Measurements from ENCODE around the gene MROH9. TPM values are rescaled to one million over a fixed set of nuclear protein-coding genes. Genes with fewer than 3 reads are reported as not detected.

The MROH9 gene
- polyA plus RNA-seq, 1 of the 3 experiments (the other 2 are of a cell fraction) = 0.26 TPM

GRCh38 chr1:171107969-171108368 is 172.6 kb downstream of the MROH9 start (continued):
- TF ChIP-seq EZH2phosphoT487 (IDR thresholded peaks at IDR 0.05; ENCODE audit: borderline replicate concordance, low read depth) (no peak), NFIC (IDR thresholded peaks at IDR 0.05; ENCODE audit: borderline replicate concordance) (no peak), FOXM1 (IDR thresholded peaks at IDR 0.05; ENCODE audit: low read depth) (no peak), JUND (IDR thresholded peaks at IDR 0.05) (no peak), GABPA (IDR thresholded peaks at IDR 0.05; ENCODE audit: low read depth) (no peak), TCF12 (IDR thresholded peaks at IDR 0.05) (no peak), GATA2 (CRISPR knock-in tag; IDR thresholded peaks at IDR 0.05) (no peak)

- POLR2A ChIA-PET = no interaction called here
Measured at GRCh38 chr1:171109966-171110365, 174.6 kb downstream of the MROH9 start.

GRCh38 chr1:171110621-171111326 is 175.4 kb downstream of the MROH9 start:
- Histone ChIP-seq H3K27me3 (ENCODE audit: insufficient read depth) (peaks cover 8% of the 10 kb centered on the region; the same call in 1 of the 2 replicates), H3K4me3 (ENCODE audit: low read depth in 2 of 2, low read length in 1 of 2) (no peak overlapping the region), H4K20me1 (ENCODE audit: insufficient read depth) (no peaks in the 10 kb centered on the region), H3K79me2 (ENCODE audit: insufficient read depth) (no peaks in the 10 kb centered on the region), H3K9me3 (no peaks in the 10 kb centered on the region), H2AFZ (ENCODE audit: low read depth) (0 out of 2 replicates have a peak overlapping the region, but pooled peaks have one; percentile 32), H3K27ac (ENCODE audit: low read depth in 2 of 2, low read length in 1 of 2) (no peak overlapping the region), H3K4me2 (no peak overlapping the region), H3K36me3 (replicated peaks in 1 of 2; ENCODE audit: control insufficient read depth in 1 of 2, insufficient read depth in 2 of 2, low read length in 1 of 2) (no peaks in the 10 kb centered on the region), H3F3A (replicated peaks; ENCODE audit: insufficient read depth) (no peaks in the 10 kb centered on the region), H3K4me1 (ENCODE audit: control insufficient read depth in 1 of 2, insufficient read depth in 2 of 2, low read depth in 1 of 2, low read length in 1 of 2) (no peaks in the 10 kb centered on the region), H3K9ac (no peak overlapping the region), H3K9me2 (no peaks in the 10 kb centered on the region)
- CTCF ChIA-PET = no interaction called here
- 1% methylated on average over 7 of the region's 7 CpGs for WGBS (ENCODE audit: low lambda C conversion rate)
- POLR2A ChIA-PET = no interaction called here
- DNase-seq = no peak
- TF ChIP-seq, protein P1, sequence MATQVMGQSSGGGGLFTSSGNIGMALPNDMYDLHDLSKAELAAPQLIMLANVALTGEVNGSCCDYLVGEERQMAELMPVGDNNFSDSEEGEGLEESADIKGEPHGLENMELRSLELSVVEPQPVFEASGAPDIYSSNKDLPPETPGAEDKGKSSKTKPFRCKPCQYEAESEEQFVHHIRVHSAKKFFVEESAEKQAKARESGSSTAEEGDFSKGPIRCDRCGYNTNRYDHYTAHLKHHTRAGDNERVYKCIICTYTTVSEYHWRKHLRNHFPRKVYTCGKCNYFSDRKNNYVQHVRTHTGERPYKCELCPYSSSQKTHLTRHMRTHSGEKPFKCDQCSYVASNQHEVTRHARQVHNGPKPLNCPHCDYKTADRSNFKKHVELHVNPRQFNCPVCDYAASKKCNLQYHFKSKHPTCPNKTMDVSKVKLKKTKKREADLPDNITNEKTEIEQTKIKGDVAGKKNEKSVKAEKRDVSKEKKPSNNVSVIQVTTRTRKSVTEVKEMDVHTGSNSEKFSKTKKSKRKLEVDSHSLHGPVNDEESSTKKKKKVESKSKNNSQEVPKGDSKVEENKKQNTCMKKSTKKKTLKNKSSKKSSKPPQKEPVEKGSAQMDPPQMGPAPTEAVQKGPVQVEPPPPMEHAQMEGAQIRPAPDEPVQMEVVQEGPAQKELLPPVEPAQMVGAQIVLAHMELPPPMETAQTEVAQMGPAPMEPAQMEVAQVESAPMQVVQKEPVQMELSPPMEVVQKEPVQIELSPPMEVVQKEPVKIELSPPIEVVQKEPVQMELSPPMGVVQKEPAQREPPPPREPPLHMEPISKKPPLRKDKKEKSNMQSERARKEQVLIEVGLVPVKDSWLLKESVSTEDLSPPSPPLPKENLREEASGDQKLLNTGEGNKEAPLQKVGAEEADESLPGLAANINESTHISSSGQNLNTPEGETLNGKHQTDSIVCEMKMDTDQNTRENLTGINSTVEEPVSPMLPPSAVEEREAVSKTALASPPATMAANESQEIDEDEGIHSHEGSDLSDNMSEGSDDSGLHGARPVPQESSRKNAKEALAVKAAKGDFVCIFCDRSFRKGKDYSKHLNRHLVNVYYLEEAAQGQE (IDR thresholded peaks at IDR 0.05; ENCODE audit: low read depth, low read length) = no peak
- no peak for TF ChIP-seq FOSL2 (IDR thresholded peaks at IDR 0.05; ENCODE audit: borderline replicate concordance, low read depth)
- TF ChIP-seq CHD2 (IDR thresholded peaks at IDR 0.05; ENCODE audit: low read length, partially characterized antibody) = no peak
- TF ChIP-seq CTCF (IDR thresholded peaks at IDR 0.05) = no peak
- no peak for TF ChIP-seq MAX (IDR thresholded peaks at IDR 0.05; ENCODE audit: low read depth)
- TF ChIP-seq MXI1 (IDR thresholded peaks at IDR 0.05; ENCODE audit: low read depth, low read length) = no peak
- no peak for TF ChIP-seq TAF1 (IDR thresholded peaks at IDR 0.05; ENCODE audit: borderline replicate concordance, low read depth, low read length)

More at GRCh38 chr1:171109966-171110365, 174.6 kb downstream of the MROH9 start:
- no peaks in the 10 kb centered on the region for H3K9me3 ChIP-seq
- H3F3A ChIP-seq (replicated peaks; ENCODE audit: insufficient read depth) = no peaks in the 10 kb centered on the region
- peaks cover 8% of the 10 kb centered on the region; the same call in 1 of the 2 replicates for H3K27me3 ChIP-seq (ENCODE audit: insufficient read depth)
- no peaks in the 10 kb centered on the region for H4K20me1 ChIP-seq (ENCODE audit: insufficient read depth)
- TF ChIP-seq, protein P2, sequence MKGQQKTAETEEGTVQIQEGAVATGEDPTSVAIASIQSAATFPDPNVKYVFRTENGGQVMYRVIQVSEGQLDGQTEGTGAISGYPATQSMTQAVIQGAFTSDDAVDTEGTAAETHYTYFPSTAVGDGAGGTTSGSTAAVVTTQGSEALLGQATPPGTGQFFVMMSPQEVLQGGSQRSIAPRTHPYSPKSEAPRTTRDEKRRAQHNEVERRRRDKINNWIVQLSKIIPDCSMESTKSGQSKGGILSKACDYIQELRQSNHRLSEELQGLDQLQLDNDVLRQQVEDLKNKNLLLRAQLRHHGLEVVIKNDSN (IDR thresholded peaks at IDR 0.05; ENCODE audit: borderline replicate concordance, low read depth) = no peak
- TF ChIP-seq EP300 (IDR thresholded peaks at IDR 0.05; ENCODE audit: borderline replicate concordance in 1 of 2, low read depth in 1 of 2, low read length in 1 of 2) (no peak), TEAD4 (IDR thresholded peaks at IDR 0.05; ENCODE audit: borderline replicate concordance, insufficient read depth) (no peak), YY1 (IDR thresholded peaks at IDR 0.05; ENCODE audit: low read depth) (no peak), NFIC (IDR thresholded peaks at IDR 0.05; ENCODE audit: borderline replicate concordance) (no peak), JUND (IDR thresholded peaks at IDR 0.05) (no peak), SMC3 (IDR thresholded peaks at IDR 0.05; ENCODE audit: low read depth, low read length) (no peak)
- TF ChIP-seq, protein P3, sequence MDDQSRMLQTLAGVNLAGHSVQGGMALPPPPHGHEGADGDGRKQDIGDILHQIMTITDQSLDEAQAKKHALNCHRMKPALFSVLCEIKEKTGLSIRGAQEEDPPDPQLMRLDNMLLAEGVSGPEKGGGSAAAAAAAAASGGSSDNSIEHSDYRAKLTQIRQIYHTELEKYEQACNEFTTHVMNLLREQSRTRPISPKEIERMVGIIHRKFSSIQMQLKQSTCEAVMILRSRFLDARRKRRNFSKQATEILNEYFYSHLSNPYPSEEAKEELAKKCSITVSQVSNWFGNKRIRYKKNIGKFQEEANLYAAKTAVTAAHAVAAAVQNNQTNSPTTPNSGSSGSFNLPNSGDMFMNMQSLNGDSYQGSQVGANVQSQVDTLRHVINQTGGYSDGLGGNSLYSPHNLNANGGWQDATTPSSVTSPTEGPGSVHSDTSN (IDR thresholded peaks at IDR 0.05) = no peak
- H3K4me3 ChIP-seq (ENCODE audit: low read depth in 2 of 2, low read length in 1 of 2) = no peak overlapping the region
- H3K36me3 ChIP-seq (replicated peaks in 1 of 2; ENCODE audit: control insufficient read depth in 1 of 2, insufficient read depth in 2 of 2, low read length in 1 of 2) = no peaks in the 10 kb centered on the region
- CTCF ChIA-PET = no interaction called here
- 27% methylated on average over 7 of the region's 7 CpGs for WGBS (ENCODE audit: low lambda C conversion rate)
- DNase-seq = no peak
- no peaks in the 10 kb centered on the region for H3K4me1 ChIP-seq (ENCODE audit: control insufficient read depth in 1 of 2, insufficient read depth in 2 of 2, low read depth in 1 of 2, low read length in 1 of 2)
- no peak overlapping the region for H3K4me2 ChIP-seq
- H3K9ac ChIP-seq = no peak overlapping the region
- no peaks in the 10 kb centered on the region for H3K9me2 ChIP-seq
- H2AFZ ChIP-seq (ENCODE audit: low read depth) = no peak overlapping the region
- H3K27ac ChIP-seq (ENCODE audit: low read depth in 2 of 2, low read length in 1 of 2) = no peak overlapping the region
- no peaks in the 10 kb centered on the region for H3K79me2 ChIP-seq (ENCODE audit: insufficient read depth)

All from SK-N-SH (cell line).